Effector CD8-positive, alpha-beta T cell (primary cell): ENCODE results near the gene SYNE1.

ENCODE experiments used
- DNase-seq: peaks from one replicate; lab custom pipeline; 2025; lab: John Stamatoyannopoulos, UW

Gene SYNE1

GRCh38 chr6:152184573-152184916 is 452.6 kb downstream of the SYNE1 start:
- DNase-seq = no peak

GRCh38 chr6:152180601-152181000 is 456.6 kb downstream of the SYNE1 start:
- DNase-seq = no peak

- DNase-seq = no peak
Observed at GRCh38 chr6:152176268-152176667, 460.9 kb downstream of the SYNE1 start.

- no peak for DNase-seq
Observed at GRCh38 chr6:152173957-152174356, 463.2 kb downstream of the SYNE1 start.

GRCh38 chr6:152173321-152173720 is 463.8 kb downstream of the SYNE1 start:
- DNase-seq = no peak

- DNase-seq = no peak
Observed at GRCh38 chr6:152170702-152171667, 466.2 kb downstream of the SYNE1 start.

GRCh38 chr6:152170313-152170701 is 466.9 kb downstream of the SYNE1 start:
- no peak for DNase-seq

GRCh38 chr6:152167641-152168603 is 469.2 kb downstream of the SYNE1 start:
- no peak for DNase-seq

- no peak for DNase-seq
Observed at GRCh38 chr6:152166897-152167296, 470.3 kb downstream of the SYNE1 start.

GRCh38 chr6:152166497-152166896 is 470.7 kb downstream of the SYNE1 start:
- no peak for DNase-seq

GRCh38 chr6:152164957-152165356 is 472.2 kb downstream of the SYNE1 start:
- no peak for DNase-seq

- DNase-seq = no peak
Observed at GRCh38 chr6:152161501-152161900, 475.7 kb downstream of the SYNE1 start.

GRCh38 chr6:152160346-152160745 is 476.8 kb downstream of the SYNE1 start:
- DNase-seq = no peak

GRCh38 chr6:152155792-152156191 is 481.4 kb downstream of the SYNE1 start:
- no peak for DNase-seq

- DNase-seq = no peak
Observed at GRCh38 chr6:152154559-152155356, 482.4 kb downstream of the SYNE1 start.

- no peak for DNase-seq
Observed at GRCh38 chr6:152151920-152152319, 485.2 kb downstream of the SYNE1 start.

GRCh38 chr6:152150196-152150595 is 487.0 kb downstream of the SYNE1 start:
- no peak for DNase-seq

GRCh38 chr6:152148412-152148811 is 488.8 kb downstream of the SYNE1 start:
- no peak for DNase-seq

- no peak for DNase-seq
Observed at GRCh38 chr6:152147269-152147668, 489.9 kb downstream of the SYNE1 start.

GRCh38 chr6:152146385-152146784 is 490.8 kb downstream of the SYNE1 start:
- no peak for DNase-seq

- DNase-seq = no peak
Observed at GRCh38 chr6:152143359-152143758, 493.8 kb downstream of the SYNE1 start.

GRCh38 chr6:152142105-152142504 is 495.1 kb downstream of the SYNE1 start:
- DNase-seq = no peak
